Measurements from ENCODE around the gene RABL6.
"Not testable (repeated sequence)": the region's sequence is repeated elsewhere in the genome, so short reads cannot be mapped to it uniquely, and the experiment has no call there.

RABL6 gene

DNA sequence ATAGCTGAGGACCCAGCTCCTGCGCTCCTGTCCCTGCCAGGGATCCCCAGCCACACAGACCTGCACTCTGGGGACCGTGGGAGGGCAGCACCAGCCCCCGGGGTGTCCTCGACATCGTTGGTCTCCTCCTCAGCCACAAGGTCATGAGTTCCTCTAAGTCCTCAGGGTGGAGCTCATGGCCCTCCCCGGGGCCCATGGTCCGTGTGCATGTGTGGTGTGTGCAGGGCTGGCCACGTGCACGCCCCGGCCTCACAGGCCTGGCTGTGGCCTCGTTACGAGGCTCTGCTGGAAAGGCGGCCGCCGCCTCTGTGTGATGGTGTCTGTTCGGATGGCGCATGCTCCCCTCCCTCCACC is 18.4 kb downstream of the RABL6 start:
- Mint-ChIP-seq H3K27ac (no peak overlapping the region), H3K4me1 (ENCODE audit: low read depth) (peaks cover 8% of the 10 kb centered on the region), H3K27me3 (peaks cover 2% of the 10 kb centered on the region), H3K36me3 (ENCODE audit: low read depth) (peaks cover 89% of the 10 kb centered on the region), H3K9me3 (no peaks in the 10 kb centered on the region), H3K4me3 (no peak overlapping the region)
- intact Hi-C loops (cut with micrococcal nuclease): no loop called here

DNA sequence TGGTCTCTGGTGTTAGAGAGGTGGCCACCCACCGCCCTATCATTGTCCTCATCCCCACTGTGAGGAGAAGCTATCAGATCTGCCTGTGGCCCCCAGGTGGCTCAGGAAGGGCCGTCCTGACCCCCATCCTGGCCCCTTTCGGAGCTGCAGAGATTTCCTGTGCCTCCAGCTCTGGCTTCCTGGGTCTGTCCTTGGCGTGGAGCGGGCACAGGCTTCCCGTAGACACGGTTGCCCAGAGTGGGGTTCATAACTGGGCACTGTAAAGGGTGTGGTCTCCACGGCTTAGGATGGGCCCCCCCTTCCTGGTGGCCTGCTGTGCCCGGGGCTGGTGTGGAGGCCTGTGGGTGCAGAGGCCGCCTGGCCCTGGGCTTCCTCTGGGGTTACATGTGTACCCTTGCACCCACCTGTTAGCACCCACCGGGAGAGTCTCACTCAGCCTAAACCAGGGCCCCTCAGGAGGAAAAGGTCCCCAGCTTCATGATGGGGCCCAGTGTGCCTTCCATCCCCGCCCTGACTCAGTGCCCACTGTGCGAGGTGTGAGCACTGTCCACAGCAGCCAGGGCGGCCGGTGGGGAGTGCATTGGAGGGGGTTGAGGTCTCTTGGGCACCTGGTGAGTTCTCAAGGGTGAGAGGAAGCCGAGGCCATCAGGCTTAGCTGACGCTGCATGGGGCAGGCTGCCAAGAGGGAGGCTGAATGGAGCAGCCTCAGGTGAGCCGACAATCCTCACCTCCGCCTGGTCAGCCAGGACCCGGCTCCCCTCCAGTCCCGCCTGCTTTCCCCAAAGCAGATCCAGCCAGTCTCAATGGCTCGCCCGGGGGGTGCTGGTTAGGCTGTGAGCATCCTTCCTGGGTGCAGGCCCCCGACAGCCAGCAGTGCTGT is 19.2 kb downstream of the RABL6 start:
- intact Hi-C loops (cut with micrococcal nuclease): no loop called here
- Mint-ChIP-seq H3K27me3 (no peaks in the 10 kb centered on the region), H3K9me3 (no peaks in the 10 kb centered on the region), H3K4me3 (no peak overlapping the region), H3K4me1 (ENCODE audit: low read depth) (peaks cover 3% of the 10 kb centered on the region), H3K27ac (no peak overlapping the region), H3K36me3 (ENCODE audit: low read depth) (peaks cover 94% of the 10 kb centered on the region)

DNA sequence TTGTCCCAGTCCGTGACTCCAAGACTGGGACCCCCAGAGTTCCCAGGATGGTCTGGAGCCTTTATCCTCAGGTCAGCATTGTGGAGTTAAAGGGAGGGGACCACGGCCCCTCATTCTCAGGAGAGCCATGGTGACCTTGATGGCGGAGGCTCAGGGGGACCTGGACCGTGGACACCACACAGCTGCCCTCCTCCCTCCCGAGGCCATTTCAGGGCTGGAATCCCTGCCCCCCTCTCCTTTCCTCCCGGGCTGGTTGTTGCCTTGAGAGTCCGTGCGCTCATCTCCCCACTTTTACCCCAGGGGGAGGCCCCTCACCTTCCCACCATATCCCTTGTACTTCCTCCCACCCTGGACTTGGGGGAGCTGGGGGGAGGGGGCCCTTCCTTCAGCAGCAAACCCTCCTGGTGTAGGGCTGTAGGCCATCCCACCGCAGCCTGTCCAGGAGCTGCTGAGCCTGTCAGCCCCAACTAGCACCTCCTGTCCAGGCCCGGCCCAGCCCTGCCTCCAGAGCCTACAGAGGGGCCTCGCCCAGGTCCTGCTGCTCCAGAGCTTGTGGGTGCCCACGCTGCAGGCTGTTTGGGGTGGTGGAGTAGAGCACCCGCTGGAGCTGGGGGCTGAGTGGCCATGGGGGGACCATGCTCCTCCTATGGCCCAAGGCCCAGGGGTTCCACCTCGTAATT is 20.2 kb downstream of the RABL6 start:
- Mint-ChIP-seq H3K9me3 (no peaks in the 10 kb centered on the region), H3K36me3 (ENCODE audit: low read depth) (peaks cover 99% of the 10 kb centered on the region)

DNA sequence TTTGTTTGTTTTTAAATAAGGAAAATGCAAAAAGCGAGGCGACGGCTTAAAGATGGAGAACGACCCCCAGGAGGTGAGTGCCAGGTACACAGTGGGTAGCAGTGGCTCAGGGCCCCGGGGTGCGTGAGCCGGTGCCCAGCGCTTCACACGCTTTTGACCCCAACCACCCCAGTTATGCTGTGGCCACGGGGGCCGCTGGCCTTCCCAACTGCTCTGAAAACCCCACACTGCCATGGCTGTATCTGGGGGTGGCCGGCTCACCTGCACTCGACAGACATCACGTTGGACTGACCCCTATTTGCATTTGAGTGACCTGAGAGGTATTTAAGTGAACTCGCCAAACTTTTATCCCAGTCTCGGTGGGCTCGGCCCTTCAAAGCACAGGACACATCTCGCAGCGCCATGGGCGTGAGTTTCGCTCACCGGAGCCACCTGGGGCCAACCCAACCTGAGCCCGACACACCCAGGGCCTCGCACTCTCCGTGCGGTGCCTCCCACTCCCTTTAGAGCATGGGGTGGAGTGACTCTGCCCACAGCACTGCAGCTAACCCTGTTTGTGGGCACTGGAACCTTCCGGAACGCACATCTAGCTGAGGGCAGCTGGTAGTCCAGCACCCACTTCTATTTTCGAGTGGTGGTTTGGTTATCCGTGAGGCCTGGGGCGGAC is 20.9 kb downstream of the RABL6 start:
- H3K27me3 Mint-ChIP-seq: no peaks in the 10 kb centered on the region
- H3K36me3 Mint-ChIP-seq (ENCODE audit: low read depth): peaks cover 96% of the 10 kb centered on the region
- no peaks in the 10 kb centered on the region for H3K4me1 Mint-ChIP-seq (ENCODE audit: low read depth)
- intact Hi-C loops (cut with micrococcal nuclease): no loop called here
- H3K4me3 Mint-ChIP-seq: no peak overlapping the region
- H3K9me3 Mint-ChIP-seq: no peaks in the 10 kb centered on the region
- H3K27ac Mint-ChIP-seq: no peak overlapping the region

More for the DNA sequence above, 20.2 kb downstream of the RABL6 start:
- H3K27me3 Mint-ChIP-seq: no peaks in the 10 kb centered on the region
- intact Hi-C loops (cut with micrococcal nuclease): no loop called here
- no peaks in the 10 kb centered on the region for H3K4me1 Mint-ChIP-seq (ENCODE audit: low read depth)
- no peak overlapping the region for H3K4me3 Mint-ChIP-seq
- no peak overlapping the region for H3K27ac Mint-ChIP-seq

DNA sequence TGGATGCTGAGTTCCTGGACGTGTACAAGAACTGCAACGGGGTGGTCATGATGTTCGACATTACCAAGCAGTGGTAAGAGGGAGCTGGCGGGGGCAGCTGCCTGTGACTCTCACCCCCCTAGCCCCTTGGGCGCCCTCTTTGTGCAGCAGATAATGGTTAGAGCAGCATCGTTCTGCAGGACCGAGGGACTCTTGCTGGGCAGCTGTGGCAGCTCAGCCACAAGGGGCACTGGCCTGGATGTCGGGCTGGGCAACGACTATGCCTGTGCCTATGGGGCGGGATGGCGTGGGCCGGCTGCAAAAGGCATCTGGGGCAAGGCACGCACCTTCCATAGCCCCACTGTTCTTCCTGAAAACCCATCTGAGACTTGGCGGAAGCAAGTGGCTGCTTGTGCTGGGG is 21.7 kb downstream of the RABL6 start:
- intact Hi-C loops (cut with micrococcal nuclease): no loop called here
- Mint-ChIP-seq H3K4me1 (ENCODE audit: low read depth) (no peaks in the 10 kb centered on the region), H3K27ac (no peak overlapping the region), H3K4me3 (no peak overlapping the region), H3K27me3 (no peaks in the 10 kb centered on the region), H3K36me3 (ENCODE audit: low read depth) (peaks cover 96% of the 10 kb centered on the region), H3K9me3 (no peaks in the 10 kb centered on the region)

DNA sequence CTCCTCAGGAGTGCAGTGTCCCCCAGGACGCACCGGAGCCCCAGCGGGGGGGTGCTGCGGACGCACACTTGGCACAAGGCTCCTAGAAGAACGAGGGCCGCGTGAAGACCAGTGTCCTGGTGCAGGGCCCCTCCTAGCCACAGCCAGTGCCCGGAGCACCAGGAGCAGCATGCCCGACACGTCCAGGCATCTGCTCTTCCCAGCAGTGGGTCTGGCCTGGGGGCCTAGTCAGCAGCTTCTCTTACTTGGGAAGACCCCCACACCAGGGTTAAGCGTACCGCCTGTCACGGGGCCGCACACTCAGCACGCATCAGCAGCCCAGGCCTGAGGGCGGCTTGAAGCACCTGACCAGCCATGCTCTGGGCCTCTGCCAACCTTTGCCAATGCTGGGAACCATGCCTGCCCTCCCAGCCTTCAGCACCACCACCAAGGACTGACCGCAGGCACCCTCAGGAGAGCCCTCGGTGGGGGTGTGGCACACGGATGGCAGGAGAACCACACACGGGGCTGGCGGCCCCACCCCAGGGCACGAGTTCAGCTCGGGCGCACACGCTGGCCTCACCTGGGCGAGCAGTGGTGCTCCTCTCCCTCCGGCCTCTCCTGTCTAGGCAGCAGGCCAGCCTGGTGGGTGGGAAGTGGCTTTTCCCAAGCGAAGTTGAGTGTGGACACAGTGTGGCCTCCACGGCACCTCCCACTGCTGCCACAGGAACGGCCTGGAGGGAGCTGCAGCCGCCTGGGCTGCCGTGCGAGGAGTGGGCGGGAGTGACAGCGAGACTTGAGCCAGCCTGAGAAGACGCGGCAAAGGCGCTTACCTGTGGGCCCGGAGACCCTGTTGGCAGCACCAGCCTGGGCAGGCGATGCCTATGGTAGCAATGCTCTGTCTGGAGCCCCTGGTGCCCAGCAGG is 22.5 kb downstream of the RABL6 start:
- Mint-ChIP-seq H3K36me3 (ENCODE audit: low read depth) (peaks cover 92% of the 10 kb centered on the region), H3K9me3 (no peaks in the 10 kb centered on the region), H3K4me1 (ENCODE audit: low read depth) (no peaks in the 10 kb centered on the region), H3K27me3 (no peaks in the 10 kb centered on the region), H3K27ac (no peak overlapping the region), H3K4me3 (no peak overlapping the region)
- intact Hi-C loops (cut with micrococcal nuclease): no loop called here

DNA sequence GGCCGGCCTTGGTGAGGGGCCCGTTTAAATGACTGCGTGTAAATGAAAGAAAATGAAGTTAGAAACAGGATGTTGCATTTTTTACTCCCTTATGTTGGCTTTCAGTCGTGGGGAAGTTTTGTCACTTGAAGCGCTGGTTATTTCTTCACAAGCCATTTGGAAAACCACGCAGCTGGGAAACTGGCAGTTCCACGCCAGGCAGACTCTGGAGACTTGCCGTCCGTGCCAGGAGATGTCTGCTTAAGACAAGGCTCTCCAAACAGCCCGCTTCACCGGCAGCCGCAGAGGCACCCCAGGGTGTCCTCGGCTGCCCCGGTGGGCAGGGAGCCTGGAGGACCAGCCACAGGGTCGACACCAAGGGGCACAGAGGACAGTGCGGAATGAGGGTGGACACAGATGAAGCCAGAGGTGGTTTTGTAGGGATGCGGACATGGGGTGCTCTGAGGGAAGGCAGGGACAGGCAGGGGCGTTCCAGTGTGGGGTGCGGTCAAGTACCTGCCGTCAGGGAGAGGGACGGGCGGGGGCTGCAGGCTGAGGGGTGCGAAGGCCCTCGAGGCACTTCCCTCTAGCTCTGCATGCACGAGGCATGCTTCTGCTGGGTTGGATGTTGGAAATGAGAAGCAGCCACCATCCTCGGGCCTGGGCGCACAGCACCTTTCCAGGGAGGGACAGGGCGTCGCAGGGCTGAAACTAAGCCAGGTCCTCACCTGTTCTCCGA is 23.4 kb downstream of the RABL6 start:
- Mint-ChIP-seq H3K27ac (no peak overlapping the region), H3K4me3 (no peak overlapping the region), H3K9me3 (no peaks in the 10 kb centered on the region), H3K36me3 (ENCODE audit: low read depth) (peaks cover 92% of the 10 kb centered on the region), H3K4me1 (ENCODE audit: low read depth) (no peaks in the 10 kb centered on the region), H3K27me3 (no peaks in the 10 kb centered on the region)
- intact Hi-C loops (cut with micrococcal nuclease): no loop called here

DNA sequence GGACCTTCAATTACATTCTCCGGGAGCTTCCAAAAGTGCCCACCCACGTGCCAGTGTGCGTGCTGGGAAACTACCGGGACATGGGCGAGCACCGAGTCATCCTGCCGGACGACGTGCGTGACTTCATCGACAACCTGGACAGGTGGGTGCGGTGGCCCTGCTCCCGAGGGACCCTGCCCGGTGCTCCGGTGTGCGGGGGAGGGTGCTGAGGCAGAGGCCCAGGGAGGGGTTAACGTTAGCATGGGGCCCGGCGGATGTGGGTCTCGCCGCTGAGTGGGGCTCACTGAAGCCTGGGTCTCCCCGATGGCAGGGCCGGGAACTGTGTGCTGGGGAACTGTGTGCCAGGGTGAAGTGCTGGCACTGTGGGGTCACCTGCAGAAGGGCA is 24.0 kb downstream of the RABL6 start:
- H3K36me3 Mint-ChIP-seq (ENCODE audit: low read depth): peaks cover 92% of the 10 kb centered on the region
- intact Hi-C loops (cut with micrococcal nuclease): no loop called here

DNA sequence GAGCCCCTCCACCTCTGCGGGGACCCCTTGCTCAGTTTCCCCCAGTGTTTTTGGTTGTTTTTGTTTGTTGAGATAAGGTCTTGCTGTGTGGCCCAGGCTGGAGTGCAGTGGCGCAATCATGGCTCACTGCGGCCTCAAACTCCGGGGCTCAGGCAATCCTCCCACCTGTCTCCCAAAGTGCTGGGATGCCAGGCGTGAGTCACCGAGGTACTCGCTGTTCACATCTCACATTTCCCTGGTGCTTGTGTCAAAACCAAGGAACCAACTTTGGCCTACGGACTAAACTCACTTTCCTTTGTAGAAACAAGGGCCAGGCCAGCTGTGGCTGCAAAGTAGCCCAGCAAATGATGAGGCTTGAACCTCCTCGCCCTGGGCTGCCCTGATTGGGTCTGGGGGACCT is 24.8 kb downstream of the RABL6 start:
- no peaks in the 10 kb centered on the region for H3K27me3 Mint-ChIP-seq
- no peak overlapping the region for H3K4me3 Mint-ChIP-seq
- no peaks in the 10 kb centered on the region for H3K9me3 Mint-ChIP-seq
- no peak overlapping the region for H3K27ac Mint-ChIP-seq
- intact Hi-C loops (cut with micrococcal nuclease): no loop called here
- peaks cover 92% of the 10 kb centered on the region for H3K36me3 Mint-ChIP-seq (ENCODE audit: low read depth)
- no peaks in the 10 kb centered on the region for H3K4me1 Mint-ChIP-seq (ENCODE audit: low read depth)

More for the DNA sequence above, 24.0 kb downstream of the RABL6 start:
- no peaks in the 10 kb centered on the region for H3K4me1 Mint-ChIP-seq (ENCODE audit: low read depth)
- H3K4me3 Mint-ChIP-seq: no peak overlapping the region
- no peaks in the 10 kb centered on the region for H3K27me3 Mint-ChIP-seq
- no peak overlapping the region for H3K27ac Mint-ChIP-seq
- H3K9me3 Mint-ChIP-seq: no peaks in the 10 kb centered on the region

DNA sequence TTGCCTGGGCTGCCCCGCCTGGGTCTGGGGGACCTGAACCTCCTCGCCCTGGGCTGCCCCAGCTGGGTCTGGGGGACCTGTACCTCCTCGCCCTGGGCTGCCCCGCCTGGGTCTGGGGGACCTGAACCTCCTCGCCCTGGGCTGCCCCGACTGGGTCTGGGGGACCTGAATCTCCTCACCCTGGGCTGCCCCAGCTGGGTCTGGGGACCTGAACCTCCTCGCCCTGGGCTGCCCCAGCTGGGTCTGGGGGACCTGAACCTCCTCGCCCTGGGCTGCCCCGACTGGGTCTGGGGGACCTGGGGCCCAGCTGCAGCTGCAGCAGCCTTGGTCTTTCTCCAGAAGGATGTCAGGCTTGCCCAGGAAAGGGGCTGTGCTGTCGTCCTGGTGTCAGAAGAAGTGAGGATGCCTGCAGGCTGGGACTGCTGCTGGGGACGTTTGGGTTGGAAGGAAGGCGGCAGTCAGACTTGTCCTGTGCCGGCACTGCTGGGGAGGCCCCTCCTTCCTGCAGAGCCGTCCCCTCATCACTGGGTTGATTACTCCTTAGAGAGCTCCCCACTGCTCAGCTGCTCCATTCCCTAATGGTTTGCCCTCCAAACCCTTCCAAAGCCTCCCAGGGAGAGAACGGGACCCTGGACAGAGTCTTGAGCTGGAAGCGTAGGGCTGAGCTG is 25.8 kb downstream of the RABL6 start:
- H3K27ac Mint-ChIP-seq; H3K9me3 Mint-ChIP-seq; intact Hi-C loops (cut with micrococcal nuclease); H3K27me3 Mint-ChIP-seq; H3K4me3 Mint-ChIP-seq; H3K4me1 Mint-ChIP-seq (ENCODE audit: low read depth): not testable (repeated sequence)
- peaks cover 92% of the 10 kb centered on the region for H3K36me3 Mint-ChIP-seq (ENCODE audit: low read depth)

DNA sequence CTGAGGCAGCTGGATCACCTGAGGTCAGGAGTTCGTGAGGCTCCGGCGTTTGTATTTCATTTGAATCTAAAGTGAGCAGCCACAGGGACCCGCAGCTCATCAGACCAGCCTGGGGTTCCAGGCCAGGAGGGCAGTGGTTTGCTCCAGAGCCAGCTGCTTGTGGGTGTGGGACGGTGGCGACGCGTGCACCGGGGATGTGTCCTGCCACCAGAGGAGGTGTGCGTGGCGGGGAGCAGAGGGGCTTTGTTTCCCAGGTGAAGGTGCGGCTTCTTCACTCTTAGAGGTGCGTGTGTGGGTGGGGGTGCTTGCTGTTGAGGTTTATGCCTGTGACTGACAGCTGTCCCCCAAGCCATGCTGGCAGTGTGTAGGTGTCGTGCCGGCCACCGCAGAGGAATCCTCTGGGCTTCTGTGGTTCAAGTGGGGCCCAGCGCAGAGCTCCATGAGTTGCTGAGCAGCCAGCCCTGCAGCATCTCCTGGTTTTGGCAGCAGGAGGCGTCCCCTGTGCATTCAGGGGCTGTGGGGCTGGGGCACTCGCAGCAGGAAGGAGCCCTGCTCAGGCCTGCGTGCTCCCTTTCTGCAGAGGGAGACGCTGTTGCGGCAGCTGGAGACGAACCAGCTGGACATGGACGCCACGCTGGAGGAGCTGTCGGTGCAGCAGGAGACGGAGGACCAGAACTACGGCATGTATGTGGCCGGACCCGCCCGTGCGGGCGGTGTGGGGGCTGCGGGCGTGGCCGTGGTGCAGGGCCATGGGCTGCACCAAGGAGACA is 27.6 kb downstream of the RABL6 start:
- Mint-ChIP-seq H3K4me3 (no peak overlapping the region), H3K9me3 (no peaks in the 10 kb centered on the region), H3K27ac (no peak overlapping the region), H3K27me3 (no peaks in the 10 kb centered on the region), H3K36me3 (ENCODE audit: low read depth) (peaks cover 92% of the 10 kb centered on the region), H3K4me1 (ENCODE audit: low read depth) (peaks cover 7% of the 10 kb centered on the region)
- intact Hi-C loops (cut with micrococcal nuclease): no loop called here

Data from dendritic cell treated with granulocyte-macrophage colony-stimulating factor and Interleukin-4, amounts not matched to agents 40 ng/mL and 50 ng/mL, for 4 days (primary cell).